PC-9 (cell line): ENCODE results near the gene KATNAL1.

Experiments
- CTCF ChIP-seq: fragments of 200-600 bp; sonication (generic); conservative IDR thresholded peaks from 2 replicates; pipeline ENCODE4 v1.6.1; 2017; ENCODE audit warnings: mixed run types, antibody characterized with exemption, mild to moderate bottlenecking, moderate library complexity
- EZH2 ChIP-seq: fragments of 200-600 bp; sonication (generic); IDR thresholded peaks from 2 replicates; pipeline ENCODE4 v1.8.0; 2017; ENCODE audit warnings: antibody characterized with exemption, low read depth

DNA sequence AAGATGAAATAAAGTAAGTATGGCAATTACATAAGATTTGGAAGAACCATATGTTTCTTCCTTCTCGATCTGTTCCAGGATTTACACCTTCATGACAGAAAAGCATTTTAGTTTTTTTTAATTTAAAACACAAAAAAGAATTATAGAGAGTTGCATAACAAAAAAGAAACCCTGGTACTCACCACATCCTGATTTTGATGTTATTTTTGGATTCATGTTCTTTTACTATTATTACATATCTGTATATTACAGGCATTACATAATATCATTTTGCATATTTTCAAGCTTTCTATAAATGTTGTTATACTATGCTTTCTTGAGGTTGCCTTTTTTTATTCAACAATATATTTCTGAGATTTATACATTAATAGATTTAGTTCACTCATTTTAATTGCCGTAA lies 6.7 kb upstream of the KATNAL1 start:
- no peak for TF ChIP-seq CTCF
- no peak for TF ChIP-seq EZH2
